Panc1 (cell line): Measurements from ENCODE around the gene SYTL4.

Source experiments
- CTCF ChIP-seq: fragments of 450-650 bp; IDR thresholded peaks from 2 replicates; pipeline ENCODE4 v1.5.1; 2017; ENCODE audit warnings: mild to moderate bottlenecking
- POLR2AphosphoS5 ChIP-seq: IDR thresholded peaks from 2 replicates; pipeline ENCODE4 v1.6.1; 2012; ENCODE audit warnings: mild to moderate bottlenecking, low read depth, low read length, moderate library complexity
- REST ChIP-seq, 2 experiments: IDR thresholded peaks; 2 replicates each; pipeline ENCODE4 v1.6.1; 2011 to 2012; ENCODE audit warnings: low read depth in 2 of 2, control low read depth in 1 of 2, low read length in 1 of 2, mild to moderate bottlenecking in 1 of 2, moderate library complexity in 1 of 2; ENCODE audit not compliant: insufficient read depth in 1 of 2

- TF ChIP-seq CTCF (no peak), REST (IDR thresholded peaks at IDR 0.05; ENCODE audit: insufficient read depth in 1 of 2, low read depth in 2 of 2, low read length in 1 of 2) (no peak), POLR2AphosphoS5 (no peak)
Observed at GRCh38 chrX:100750883-100751282, 19.0 kb upstream of the SYTL4 start.
